Neural cell (in vitro differentiated cells): Measurements from ENCODE around the gene AP5B1. TPM values are rescaled to one million over a fixed set of nuclear protein-coding genes. Genes with fewer than 3 reads are reported as not detected.

ENCODE experiments used
- H2AFZ ChIP-seq: fragments of 200-600, 300-800 bp; sonication (generic), shearing (Covaris generic); 2 replicates; pipeline ENCODE4 v1.6.0; 2014; ENCODE audit warnings: low read depth, mild to moderate bottlenecking, antibody characterized with exemption, low read length, moderate library complexity
- H3F3A ChIP-seq: fragments of 200-600 bp; shearing (Covaris generic); 2 replicates; pipeline ENCODE4 v1.6.1; 2016; ENCODE audit warnings: mild to moderate bottlenecking, moderate library complexity, mixed read lengths, antibody characterized with exemption, low read length; ENCODE audit not compliant: insufficient read depth, poor library complexity, severe bottlenecking
- H3K27ac ChIP-seq: fragments of 200-600, 300-800 bp; sonication (generic), shearing (Covaris generic); 2 replicates; pipeline ENCODE4 v1.5.1; 2014; ENCODE audit warnings: mild to moderate bottlenecking, low read length, moderate library complexity
- H3K27me3 ChIP-seq: fragments of 300-800, 200-600 bp; sonication (generic), shearing (Covaris generic); 2 replicates; pipeline ENCODE4 v1.6.0; 2014; ENCODE audit warnings: mild to moderate bottlenecking, low read depth, low read length, moderate library complexity; ENCODE audit not compliant: insufficient read depth
- H3K36me3 ChIP-seq: fragments of 300-800, 200-600 bp; sonication (generic), shearing (Covaris generic); 2 replicates; pipeline ENCODE4 v1.5.1; 2014; ENCODE audit warnings: mild to moderate bottlenecking, antibody characterized with exemption, low read length, moderate library complexity; ENCODE audit not compliant: insufficient read depth
- H3K4me2 ChIP-seq: fragments of 300-800, 200-600 bp; sonication (generic), shearing (Covaris generic); 2 replicates; pipeline ENCODE4 v1.6.0; 2014; ENCODE audit warnings: mild to moderate bottlenecking, low read length
- H3K4me3 ChIP-seq: fragments of 300-800, 200-600 bp; sonication (generic), shearing (Covaris generic); 2 replicates; pipeline ENCODE4 v1.5.1; 2014; ENCODE audit warnings: mild to moderate bottlenecking, low read length, moderate library complexity
- H3K79me2 ChIP-seq: fragments of 200-600 bp; shearing (Covaris generic); replicated peaks from 2 replicates; pipeline ENCODE4 v1.6.0; 2014; ENCODE audit warnings: mild to moderate bottlenecking, low read length, moderate library complexity; ENCODE audit not compliant: insufficient read depth
- H3K9ac ChIP-seq: fragments of 300-800, 200-600 bp; sonication (generic), shearing (Covaris generic); 2 replicates; pipeline ENCODE4 v1.6.1; 2016; ENCODE audit warnings: mild to moderate bottlenecking, low read length, mixed read lengths
- H3K9me2 ChIP-seq: fragments of 200-600 bp; shearing (Covaris generic); 2 replicates; pipeline ENCODE4 v1.6.1; 2016; ENCODE audit warnings: mild to moderate bottlenecking, low read length, mixed read lengths; ENCODE audit not compliant: insufficient read depth
- H3K9me3 ChIP-seq: fragments of 200-600, 300-800 bp; sonication (generic), shearing (Covaris generic); 2 replicates; pipeline ENCODE4 v1.6.1; 2016; ENCODE audit warnings: mild to moderate bottlenecking, mixed run types, low read length, moderate library complexity, mixed read lengths
- H4K20me1 ChIP-seq: fragments of 200-600 bp; shearing (Covaris generic); 2 replicates; pipeline ENCODE4 v1.6.1; 2016; ENCODE audit warnings: mild to moderate bottlenecking, mixed run types; ENCODE audit not compliant: insufficient read depth
- CTCF ChIP-seq: fragments of 450-650 bp; IDR thresholded peaks from 2 replicates; pipeline ENCODE4 v1.5.1; 2014; ENCODE audit warnings: antibody characterized with exemption, mild to moderate bottlenecking, moderate library complexity; ENCODE audit not compliant: poor library complexity, severe bottlenecking
- EP300 ChIP-seq: fragments of 450-650 bp; conservative IDR thresholded peaks from 2 replicates; pipeline ENCODE4 v1.6.1; 2014; ENCODE audit warnings: antibody characterized with exemption, mild to moderate bottlenecking, moderate library complexity; ENCODE audit not compliant: poor library complexity, severe bottlenecking
- EZH2 ChIP-seq: fragments of 200-600, 300-800 bp; shearing (Covaris generic), sonication (generic); IDR thresholded peaks from 2 replicates; pipeline ENCODE4 v1.6.1; 2014; ENCODE audit warnings: antibody characterized with exemption, low read length, borderline replicate concordance, mild to moderate bottlenecking; ENCODE audit not compliant: insufficient read depth, poor library complexity, severe bottlenecking
- MXI1 ChIP-seq: fragments of 450-650 bp; conservative IDR thresholded peaks from 2 replicates; pipeline ENCODE4 v1.6.1; 2014; ENCODE audit warnings: antibody characterized with exemption, mild to moderate bottlenecking; ENCODE audit not compliant: poor library complexity, severe bottlenecking
- POLR2AphosphoS5 ChIP-seq: IDR thresholded peaks from 2 replicates; pipeline ENCODE4 v1.6.1; 2012
- RAD21 ChIP-seq: fragments of 450-650 bp; conservative IDR thresholded peaks from 2 replicates; pipeline ENCODE4 v1.6.1; 2014; ENCODE audit warnings: antibody characterized with exemption, mild to moderate bottlenecking, moderate library complexity
- REST ChIP-seq: IDR thresholded peaks from 2 replicates; pipeline ENCODE4 v1.6.1; 2012; ENCODE audit warnings: borderline replicate concordance
- SMC3 ChIP-seq: fragments of 450-650 bp; conservative IDR thresholded peaks from 2 replicates; pipeline ENCODE4 v1.6.1; 2014; ENCODE audit warnings: antibody characterized with exemption, mild to moderate bottlenecking, moderate library complexity; ENCODE audit not compliant: poor library complexity
- TAF1 ChIP-seq: IDR thresholded peaks from 2 replicates; pipeline ENCODE4 v1.6.1; 2012; ENCODE audit warnings: low read depth
- polyA plus RNA-seq: library from polyadenylated mRNA; depleted of rRNA; stranded (reverse); fragments of >200 nt; gene quantifications from 2 replicates; pipeline ENCODE4 v1.2.3, GENCODE V29; 2014

AP5B1 gene
- polyA plus RNA-seq, 1 donor from 2014 or later: 0.52 TPM

GRCh38 chr11:65817312-65817834 is 36.6 kb upstream of the AP5B1 start:
- Histone ChIP-seq H3K27ac (no peak overlapping the region), H3K27me3 (no peaks in the 10 kb centered on the region), H3K36me3 (no peaks in the 10 kb centered on the region), H3F3A (no peaks in the 10 kb centered on the region), H3K79me2 (no peaks in the 10 kb centered on the region), H3K9ac (peak overlapping the region; percentile 66), H3K4me2 (peak overlapping the region; percentile 74), H3K4me3 (peak overlapping the region; percentile 64), H3K9me2 (no peaks in the 10 kb centered on the region), H3K9me3 (no peaks in the 10 kb centered on the region), H2AFZ (peak overlapping the region; percentile 41), H4K20me1 (no peaks in the 10 kb centered on the region)
- TF ChIP-seq SMC3: no peak

DNA sequence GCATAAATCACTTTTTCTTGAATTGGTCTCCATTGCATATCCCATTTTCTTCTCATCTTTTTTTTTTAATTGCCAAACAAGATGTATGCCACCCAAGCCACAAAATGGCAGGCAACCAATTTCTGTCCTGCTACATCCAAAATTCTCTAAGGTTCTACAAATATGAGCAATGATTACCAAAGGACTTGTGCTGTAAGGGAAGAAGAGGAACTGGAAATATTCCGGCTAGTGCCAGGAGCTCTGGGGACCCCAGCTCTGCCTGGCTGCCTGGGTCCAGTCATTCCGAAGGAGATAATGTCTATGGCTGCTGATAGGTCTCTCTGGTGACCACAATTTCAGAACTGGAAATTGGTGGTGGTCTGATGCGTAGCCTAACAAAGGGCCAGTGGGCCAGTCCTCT is 35.9 kb upstream of the AP5B1 start:
- Histone ChIP-seq H3F3A (no peaks in the 10 kb centered on the region), H3K79me2 (no peaks in the 10 kb centered on the region), H3K4me3 (peak overlapping the region; percentile 1), H3K9me2 (no peaks in the 10 kb centered on the region), H3K27ac (no peak overlapping the region), H3K36me3 (no peaks in the 10 kb centered on the region), H3K4me2 (no peak overlapping the region), H3K9ac (no peak overlapping the region), H2AFZ (no peak overlapping the region), H3K9me3 (no peaks in the 10 kb centered on the region), H3K27me3 (no peaks in the 10 kb centered on the region), H4K20me1 (no peaks in the 10 kb centered on the region)
- TF ChIP-seq CTCF (no peak), MXI1 (no peak), POLR2AphosphoS5 (no peak)

DNA sequence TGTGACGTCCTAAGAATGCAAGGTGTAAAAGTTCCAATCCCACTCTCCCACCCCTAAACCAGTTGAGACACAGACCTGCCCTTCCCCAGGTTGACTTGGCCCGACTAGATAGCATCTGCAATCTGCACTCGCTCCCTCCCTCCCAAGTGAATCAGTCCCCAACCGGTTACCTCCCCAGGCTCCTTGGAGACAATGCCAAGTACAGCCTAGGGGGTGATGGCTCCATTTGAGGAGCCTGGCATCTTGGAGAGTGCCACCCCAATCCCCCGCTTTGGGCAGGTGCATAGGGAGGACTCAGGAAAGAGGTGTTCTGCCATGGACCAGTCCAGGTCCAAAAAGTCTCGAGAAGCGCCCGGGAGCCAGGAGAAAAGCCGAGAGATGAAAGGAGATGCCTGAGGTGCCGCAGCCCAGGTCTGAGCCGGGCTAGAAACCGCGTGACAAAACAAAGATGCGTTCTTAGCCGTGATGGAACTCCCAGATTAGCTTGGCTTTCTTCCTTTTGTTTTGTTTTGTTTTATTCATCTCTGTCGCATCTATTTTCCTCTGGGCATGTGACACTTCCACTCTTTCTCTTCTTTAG is 34.3 kb upstream of the AP5B1 start:
- no peaks in the 10 kb centered on the region for H3K9me2 ChIP-seq
- H3K4me3 ChIP-seq: no peak overlapping the region
- no peaks in the 10 kb centered on the region for H3F3A ChIP-seq
- no peaks in the 10 kb centered on the region for H3K79me2 ChIP-seq
- H3K4me2 ChIP-seq: no peak overlapping the region
- TF ChIP-seq REST (no peak), POLR2AphosphoS5 (no peak), EZH2 (no peak), EP300 (no peak), MXI1 (no peak), TAF1 (no peak), RAD21 (no peak), SMC3 (no peak), CTCF (no peak)
- no peak overlapping the region for H3K27ac ChIP-seq
- H3K9me3 ChIP-seq: no peaks in the 10 kb centered on the region
- no peak overlapping the region for H2AFZ ChIP-seq
- H3K36me3 ChIP-seq: no peaks in the 10 kb centered on the region
- no peak overlapping the region for H3K9ac ChIP-seq
- no peaks in the 10 kb centered on the region for H3K27me3 ChIP-seq
- no peaks in the 10 kb centered on the region for H4K20me1 ChIP-seq
